T-helper 1 cell treated with Interleukin-12 subunit alpha and Interleukin-12 subunit beta and Interleukin-4 antibody, amounts not matched to agents 30 μg/mL and 1 μg/mL, for 36 hours (primary cell): ENCODE data around the gene SNRPA.

Experiments
- H3K27ac Mint-ChIP-seq: one replicate; pipeline ENCODE4 v1.8.0; 2021; ENCODE audit warnings: mild to moderate bottlenecking, mixed read lengths
- H3K27me3 Mint-ChIP-seq: one replicate; pipeline ENCODE4 v1.8.0; 2021; ENCODE audit warnings: low read depth, mixed read lengths
- H3K36me3 Mint-ChIP-seq: one replicate; pipeline ENCODE4 v1.8.0; 2021; ENCODE audit warnings: low read depth, mixed read lengths
- H3K4me1 Mint-ChIP-seq: one replicate; pipeline ENCODE4 v1.8.0; 2021; ENCODE audit warnings: low read depth, mixed read lengths
- H3K4me3 Mint-ChIP-seq: one replicate; pipeline ENCODE4 v1.8.0; 2021; ENCODE audit warnings: mild to moderate bottlenecking, moderate library complexity, mixed read lengths
- H3K9me3 Mint-ChIP-seq: one replicate; pipeline ENCODE4 v1.8.0; 2021; ENCODE audit warnings: mixed read lengths

SNRPA gene

GRCh38 chr19:40733149-40733548 is 17.9 kb upstream of the SNRPA start:
- H3K4me1 Mint-ChIP-seq = peaks cover 2% of the 10 kb centered on the region
- peaks cover 37% of the 10 kb centered on the region for H3K36me3 Mint-ChIP-seq
- no peak overlapping the region for H3K27ac Mint-ChIP-seq
- no peak overlapping the region for H3K4me3 Mint-ChIP-seq
- H3K27me3 Mint-ChIP-seq = no peaks in the 10 kb centered on the region
- H3K9me3 Mint-ChIP-seq = no peaks in the 10 kb centered on the region

GRCh38 chr19:40735013-40735771 is 15.8 kb upstream of the SNRPA start:
- no peak overlapping the region for H3K27ac Mint-ChIP-seq

DNA sequence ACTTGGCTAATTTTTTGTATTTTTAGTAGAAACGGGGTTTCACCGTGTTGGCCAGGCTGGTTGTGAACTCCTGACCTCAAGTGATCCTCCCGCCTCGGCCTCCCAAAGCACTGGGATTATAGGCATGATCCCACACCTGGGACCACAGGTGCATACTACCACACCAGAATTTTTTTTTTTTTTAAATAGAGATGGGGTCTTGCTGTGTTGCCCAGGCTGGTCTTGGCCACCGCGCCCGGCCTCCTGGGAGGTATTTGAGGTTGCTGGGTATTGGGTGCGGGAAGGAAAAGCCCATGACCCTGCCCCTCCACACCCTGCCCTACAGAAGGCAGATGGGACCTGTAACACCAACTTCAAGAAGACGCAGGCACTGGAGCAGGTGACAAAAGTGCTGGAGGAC is 14.3 kb upstream of the SNRPA start:
- Mint-ChIP-seq H3K4me1 (peaks cover 6% of the 10 kb centered on the region), H3K9me3 (no peaks in the 10 kb centered on the region), H3K27ac (no peak overlapping the region), H3K36me3 (peaks cover 32% of the 10 kb centered on the region), H3K27me3 (no peaks in the 10 kb centered on the region), H3K4me3 (no peak overlapping the region)

More at GRCh38 chr19:40735013-40735771, 15.8 kb upstream of the SNRPA start:
- peaks cover 40% of the 10 kb centered on the region for H3K36me3 Mint-ChIP-seq
- no peaks in the 10 kb centered on the region for H3K27me3 Mint-ChIP-seq
- H3K9me3 Mint-ChIP-seq = no peaks in the 10 kb centered on the region
- no peak overlapping the region for H3K4me3 Mint-ChIP-seq
- H3K4me1 Mint-ChIP-seq = peaks cover 6% of the 10 kb centered on the region

- H3K36me3 Mint-ChIP-seq = peaks cover 32% of the 10 kb centered on the region
- H3K27me3 Mint-ChIP-seq = no peaks in the 10 kb centered on the region
- H3K4me1 Mint-ChIP-seq = peaks cover 6% of the 10 kb centered on the region
- H3K9me3 Mint-ChIP-seq = no peaks in the 10 kb centered on the region
- no peak overlapping the region for H3K27ac Mint-ChIP-seq
- H3K4me3 Mint-ChIP-seq = no peak overlapping the region
Observed at GRCh38 chr19:40737102-40737644, 13.8 kb upstream of the SNRPA start.

- H3K4me1 Mint-ChIP-seq = peaks cover 4% of the 10 kb centered on the region
- H3K9me3 Mint-ChIP-seq = no peaks in the 10 kb centered on the region
- no peaks in the 10 kb centered on the region for H3K27me3 Mint-ChIP-seq
- no peak overlapping the region for H3K27ac Mint-ChIP-seq
- H3K36me3 Mint-ChIP-seq = peaks cover 18% of the 10 kb centered on the region
- no peak overlapping the region for H3K4me3 Mint-ChIP-seq
Observed at GRCh38 chr19:40739030-40739839, 11.8 kb upstream of the SNRPA start.

GRCh38 chr19:40739871-40740703 is 10.9 kb upstream of the SNRPA start:
- Mint-ChIP-seq H3K36me3 (peaks cover 16% of the 10 kb centered on the region), H3K4me1 (peaks cover 4% of the 10 kb centered on the region), H3K9me3 (no peaks in the 10 kb centered on the region), H3K27me3 (no peaks in the 10 kb centered on the region), H3K4me3 (no peak overlapping the region), H3K27ac (no peak overlapping the region)

GRCh38 chr19:40740747-40741146 is 10.3 kb upstream of the SNRPA start:
- Mint-ChIP-seq H3K27me3 (no peaks in the 10 kb centered on the region), H3K27ac (no peak overlapping the region)

GRCh38 chr19:40741527-40742390 is 9.2 kb upstream of the SNRPA start:
- Mint-ChIP-seq H3K4me3 (no peak overlapping the region), H3K36me3 (peaks cover 10% of the 10 kb centered on the region), H3K9me3 (no peaks in the 10 kb centered on the region), H3K4me1 (peaks cover 4% of the 10 kb centered on the region), H3K27me3 (no peaks in the 10 kb centered on the region), H3K27ac (no peak overlapping the region)

More at GRCh38 chr19:40740747-40741146, 10.3 kb upstream of the SNRPA start:
- peaks cover 11% of the 10 kb centered on the region for H3K36me3 Mint-ChIP-seq
- H3K4me1 Mint-ChIP-seq = peaks cover 4% of the 10 kb centered on the region
- no peak overlapping the region for H3K4me3 Mint-ChIP-seq
- no peaks in the 10 kb centered on the region for H3K9me3 Mint-ChIP-seq

GRCh38 chr19:40742477-40742876 is 8.5 kb upstream of the SNRPA start:
- no peaks in the 10 kb centered on the region for H3K9me3 Mint-ChIP-seq

GRCh38 chr19:40742886-40743285 is 8.1 kb upstream of the SNRPA start:
- no peaks in the 10 kb centered on the region for H3K27me3 Mint-ChIP-seq
- peaks cover 4% of the 10 kb centered on the region for H3K4me1 Mint-ChIP-seq
- H3K4me3 Mint-ChIP-seq = no peak overlapping the region
- H3K9me3 Mint-ChIP-seq = no peaks in the 10 kb centered on the region
- no peak overlapping the region for H3K27ac Mint-ChIP-seq
- peaks cover 4% of the 10 kb centered on the region for H3K36me3 Mint-ChIP-seq

More at GRCh38 chr19:40742477-40742876, 8.5 kb upstream of the SNRPA start:
- Mint-ChIP-seq H3K27me3 (no peaks in the 10 kb centered on the region), H3K4me3 (no peak overlapping the region), H3K27ac (no peak overlapping the region), H3K4me1 (peaks cover 4% of the 10 kb centered on the region), H3K36me3 (peaks cover 7% of the 10 kb centered on the region)

- no peak overlapping the region for H3K27ac Mint-ChIP-seq
- peaks cover under 1% of the 10 kb centered on the region for H3K36me3 Mint-ChIP-seq
- H3K4me3 Mint-ChIP-seq = no peak overlapping the region
- no peaks in the 10 kb centered on the region for H3K9me3 Mint-ChIP-seq
- H3K4me1 Mint-ChIP-seq = peaks cover 6% of the 10 kb centered on the region
- H3K27me3 Mint-ChIP-seq = no peaks in the 10 kb centered on the region
Observed at GRCh38 chr19:40743926-40744325, 7.1 kb upstream of the SNRPA start.

DNA sequence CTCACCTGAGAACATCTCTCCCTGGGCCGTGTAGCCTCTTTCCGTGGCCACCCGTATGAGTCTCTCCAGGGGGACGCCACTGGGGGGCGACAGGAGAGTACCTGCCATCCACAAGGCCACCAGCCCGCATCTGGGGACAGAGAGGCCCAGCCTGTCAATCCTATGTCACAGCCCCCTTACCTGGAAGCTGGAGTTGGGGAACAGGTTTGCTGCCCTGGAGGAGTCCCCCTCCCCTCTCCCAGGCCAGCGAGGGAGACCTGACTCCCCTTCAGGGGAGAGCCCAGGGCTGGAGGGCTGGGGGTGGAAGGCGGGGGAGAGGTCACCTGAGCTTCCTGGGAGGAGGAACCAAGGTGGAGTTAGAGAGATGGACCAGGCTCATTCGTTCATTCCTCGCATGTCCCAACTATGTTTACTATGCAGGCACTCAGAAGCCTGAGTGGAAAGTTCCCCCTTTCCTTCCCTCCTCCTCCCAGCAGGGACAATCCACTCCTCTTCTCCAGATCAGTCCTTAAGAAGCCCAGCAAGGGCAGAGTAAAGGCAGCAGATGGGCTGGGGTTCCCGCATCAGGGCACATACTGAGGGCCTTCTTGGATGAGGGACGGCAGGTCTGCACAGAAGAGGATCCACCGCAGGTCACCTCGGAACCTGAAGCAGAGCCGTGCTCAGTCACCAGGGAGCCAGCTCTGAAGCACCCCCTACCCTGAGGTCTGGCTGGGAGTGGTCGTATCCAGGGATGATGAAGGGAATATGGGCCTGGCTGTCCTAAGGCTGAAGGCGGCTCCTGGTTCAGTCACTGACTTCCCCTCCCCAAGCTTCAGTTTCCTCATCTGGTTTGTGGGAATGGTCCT is 6.2 kb upstream of the SNRPA start:
- H3K27ac Mint-ChIP-seq = no peak overlapping the region

GRCh38 chr19:40745402-40745780 is 5.6 kb upstream of the SNRPA start:
- Mint-ChIP-seq H3K4me3 (no peak overlapping the region), H3K36me3 (peaks cover 2% of the 10 kb centered on the region), H3K27ac (no peak overlapping the region), H3K9me3 (no peaks in the 10 kb centered on the region), H3K27me3 (no peaks in the 10 kb centered on the region), H3K4me1 (peaks cover 14% of the 10 kb centered on the region)

More for the DNA sequence above, 6.2 kb upstream of the SNRPA start:
- peaks cover 8% of the 10 kb centered on the region for H3K4me1 Mint-ChIP-seq
- H3K9me3 Mint-ChIP-seq = no peaks in the 10 kb centered on the region
- H3K36me3 Mint-ChIP-seq = no peaks in the 10 kb centered on the region
- no peaks in the 10 kb centered on the region for H3K27me3 Mint-ChIP-seq
- no peak overlapping the region for H3K4me3 Mint-ChIP-seq
